Measurements from ENCODE around the gene ZNF575. TPM values are rescaled to one million over a fixed set of nuclear protein-coding genes. Genes with fewer than 3 reads are reported as not detected.

Gene ZNF575
- total RNA-seq, 1 donor from 2014 or later, result 1.8 TPM

DNA sequence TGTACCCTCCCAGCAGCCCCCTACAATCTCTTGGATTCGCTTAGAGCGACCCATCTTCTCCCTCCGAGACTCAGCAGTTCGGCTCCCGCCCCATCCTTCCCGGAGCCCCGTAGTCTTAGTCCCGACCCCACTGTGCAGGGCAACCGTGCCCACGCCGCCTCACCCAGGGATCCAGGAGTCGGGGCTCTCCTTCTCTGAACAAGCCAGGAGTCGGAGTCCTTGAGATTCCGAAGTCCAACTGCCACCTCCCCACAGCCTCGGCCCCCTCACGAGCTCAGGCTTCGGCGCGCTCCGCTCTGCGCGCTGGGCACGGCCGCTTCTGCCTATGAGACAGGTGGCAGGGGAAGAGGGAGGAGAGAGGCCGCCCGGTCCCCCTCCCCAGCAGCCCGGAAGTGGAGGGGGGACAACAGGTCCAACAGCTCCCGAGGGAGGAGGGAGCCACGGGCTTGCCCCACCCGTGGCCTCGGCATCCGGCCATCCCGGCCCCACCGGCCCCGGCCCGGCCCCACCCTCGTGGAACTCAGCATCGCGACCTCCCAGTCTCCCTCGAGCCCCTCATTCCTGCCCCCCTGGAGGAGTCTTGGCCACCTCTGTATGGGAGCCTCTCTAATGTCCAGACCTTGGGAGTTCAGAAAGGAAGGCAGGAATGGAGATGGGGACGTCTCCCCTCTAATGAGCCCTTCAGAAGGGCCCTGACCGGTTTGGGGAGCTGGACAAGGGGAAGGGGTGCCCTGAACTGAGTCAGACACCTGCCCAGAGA is 28.4 kb upstream of the ZNF575 start, which contains the start of gene PHLDB3:
TSS of gene PHLDB3 (minus strand) at position 321 of the 760 bp plus-strand sequence. CDS start 628 bp downstream, outside the sequence.
- peak within 1 kb of the TSS; percentile 97 for H3K27ac Mint-ChIP-seq
- no peak for TF ChIP-seq CTCF (conservative IDR thresholded peaks at IDR 0.05)
- peak; percentile 77 for DNase-seq (ENCODE audit: extremely low spot score, unreplicated experiment)
- no peaks in the 10 kb centered on the region for H3K9me3 Mint-ChIP-seq
- peaks cover 23% of the 10 kb centered on the region for H3K4me1 Mint-ChIP-seq (ENCODE audit: unreplicated experiment)
- peak within 1 kb of the TSS; percentile 99 for H3K4me3 Mint-ChIP-seq
- no peaks in the 10 kb centered on the region for H3K27me3 Mint-ChIP-seq
- peaks cover 20% of the 10 kb centered on the region for H3K36me3 Mint-ChIP-seq

DNA sequence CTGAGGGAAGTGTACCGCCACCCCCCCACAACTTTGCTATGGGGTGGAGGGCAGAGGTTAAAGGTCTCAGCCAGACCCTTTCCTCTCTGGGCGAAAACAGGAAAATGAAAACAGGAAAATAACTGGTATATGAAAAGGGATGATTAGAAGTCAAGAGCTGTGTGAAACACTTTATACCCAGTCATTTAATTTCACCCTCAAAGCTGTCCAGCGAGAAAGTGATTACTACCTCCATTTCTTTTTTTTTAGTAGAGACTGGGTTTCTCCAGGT is 27.9 kb upstream of the ZNF575 start:
- no peak for DNase-seq (ENCODE audit: extremely low spot score, unreplicated experiment)
- Mint-ChIP-seq H3K27me3 (no peaks in the 10 kb centered on the region), H3K4me3 (peak overlapping the region; percentile 61), H3K36me3 (peaks cover 20% of the 10 kb centered on the region), H3K27ac (peak overlapping the region; percentile 97), H3K4me1 (ENCODE audit: unreplicated experiment) (peaks cover 23% of the 10 kb centered on the region), H3K9me3 (no peaks in the 10 kb centered on the region)
- TF ChIP-seq CTCF (conservative IDR thresholded peaks at IDR 0.05), result no peak

GRCh38 chr19:43505941-43506340 is 27.0 kb upstream of the ZNF575 start:
- DNase-seq (ENCODE audit: extremely low spot score, unreplicated experiment), result no peak
- Mint-ChIP-seq H3K27ac (peak overlapping the region; percentile 97), H3K9me3 (no peaks in the 10 kb centered on the region), H3K36me3 (peaks cover 21% of the 10 kb centered on the region), H3K27me3 (no peaks in the 10 kb centered on the region), H3K4me1 (ENCODE audit: unreplicated experiment) (peaks cover 20% of the 10 kb centered on the region), H3K4me3 (no peak overlapping the region)
- no peak for TF ChIP-seq CTCF (conservative IDR thresholded peaks at IDR 0.05)

GRCh38 chr19:43506629-43507028 is 26.4 kb upstream of the ZNF575 start:
- H3K36me3 Mint-ChIP-seq, result peaks cover 27% of the 10 kb centered on the region
- no peak for TF ChIP-seq CTCF (conservative IDR thresholded peaks at IDR 0.05)
- no peaks in the 10 kb centered on the region for H3K27me3 Mint-ChIP-seq
- DNase-seq (ENCODE audit: extremely low spot score, unreplicated experiment), result no peak
- no peaks in the 10 kb centered on the region for H3K9me3 Mint-ChIP-seq
- H3K4me1 Mint-ChIP-seq (ENCODE audit: unreplicated experiment), result peaks cover 19% of the 10 kb centered on the region
- H3K27ac Mint-ChIP-seq, result peak overlapping the region; percentile 59
- no peak overlapping the region for H3K4me3 Mint-ChIP-seq

DNA sequence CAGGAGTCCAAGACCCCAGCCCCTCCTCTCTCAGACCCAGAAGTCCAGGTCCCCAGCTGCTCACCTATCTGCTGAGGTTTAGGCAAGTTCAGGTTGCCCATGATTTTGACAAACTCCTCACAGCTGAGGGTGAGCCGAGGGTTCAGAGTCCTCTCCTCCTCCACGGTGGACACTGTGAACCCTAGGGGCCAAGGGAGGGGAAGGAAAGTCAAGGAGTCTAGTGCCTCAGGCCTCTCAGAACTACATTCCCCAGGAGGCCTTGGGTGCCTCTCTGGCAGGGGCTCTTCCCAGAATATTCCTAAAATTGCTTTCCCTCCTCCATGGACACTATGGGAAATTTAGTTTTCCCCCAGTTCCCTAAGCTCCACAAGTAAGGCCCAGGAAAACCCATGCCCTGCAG is 25.1 kb upstream of the ZNF575 start:
- Mint-ChIP-seq H3K27me3 (no peaks in the 10 kb centered on the region), H3K4me3 (no peak overlapping the region), H3K9me3 (no peaks in the 10 kb centered on the region), H3K36me3 (peaks cover 36% of the 10 kb centered on the region), H3K4me1 (ENCODE audit: unreplicated experiment) (peaks cover 16% of the 10 kb centered on the region), H3K27ac (peak overlapping the region; percentile 72)
- no peak for DNase-seq (ENCODE audit: extremely low spot score, unreplicated experiment)
- no peak for TF ChIP-seq CTCF (conservative IDR thresholded peaks at IDR 0.05)

All from type B pancreatic cell (in vitro differentiated cells).